ENCODE measurements around the gene MARS1.
A peak's percentile ranks its signal among the peaks of the same experiment; 100 is the strongest.

Gene MARS1

GRCh38 chr12:57454566-57455373 lies 33.1 kb upstream of the MARS1 start, which contains the start of gene INHBE (continued):
- TF ChIP-seq ZNF214 (tag by site-specific recombination; IDR thresholded peaks at IDR 0.05; ENCODE audit: borderline replicate concordance) (no peak), ZSCAN5A (tag by site-specific recombination; IDR thresholded peaks at IDR 0.05) (no peak), ZNF747 (tag by site-specific recombination; IDR thresholded peaks at IDR 0.05) (no peak), ZBTB10 (tag by site-specific recombination; IDR thresholded peaks at IDR 0.05) (peak; percentile 79; the same call in 1 of the 2 replicates), ZNF548 (tag by site-specific recombination; IDR thresholded peaks at IDR 0.05) (no peak), ZNF404 (tag by site-specific recombination; IDR thresholded peaks at IDR 0.05) (no peak), PRDM6 (tag by site-specific recombination; IDR thresholded peaks at IDR 0.05) (no peak), ZBTB44 (tag by site-specific recombination; IDR thresholded peaks at IDR 0.05) (peak; percentile 82), ZNF704 (tag by site-specific recombination; IDR thresholded peaks at IDR 0.05) (no peak), ZNF623 (tag by site-specific recombination; IDR thresholded peaks at IDR 0.05) (no peak), KLF8 (tag by site-specific recombination; IDR thresholded peaks at IDR 0.05) (no peak), ZNF555 (tag by site-specific recombination; conservative IDR thresholded peaks at IDR 0.05) (no peak), ZNF221 (tag by site-specific recombination; IDR thresholded peaks at IDR 0.05; ENCODE audit: borderline replicate concordance) (no peak), ZNF549 (tag by site-specific recombination; IDR thresholded peaks at IDR 0.05) (no peak), ZNF391 (tag by site-specific recombination; IDR thresholded peaks at IDR 0.05; ENCODE audit: borderline replicate concordance, low read depth) (no peak), ZFP41 (tag by site-specific recombination; IDR thresholded peaks at IDR 0.05; ENCODE audit: borderline replicate concordance) (no peak), KLF17 (tag by site-specific recombination; IDR thresholded peaks at IDR 0.05) (no peak), SP3 (tag by site-specific recombination; IDR thresholded peaks at IDR 0.05) (peak; percentile 76), GLI2 (tag by site-specific recombination; IDR thresholded peaks at IDR 0.05; ENCODE audit: borderline replicate concordance, low read depth) (no peak), ZNF621 (tag by site-specific recombination; IDR thresholded peaks at IDR 0.05) (no peak), ZSCAN23 (tag by site-specific recombination; IDR thresholded peaks at IDR 0.05) (0 out of 2 replicates have a peak, but pooled peaks have one; percentile 14), SP2 (tag by site-specific recombination; IDR thresholded peaks at IDR 0.05) (peak; percentile 62), KLF10 (tag by site-specific recombination; IDR thresholded peaks at IDR 0.05) (0 out of 2 replicates have a peak, but pooled peaks have one; percentile 27), ZNF433 (tag by site-specific recombination; IDR thresholded peaks at IDR 0.05; ENCODE audit: low read depth) (no peak), MYNN (tag by site-specific recombination; IDR thresholded peaks at IDR 0.05; ENCODE audit: borderline replicate concordance) (no peak), WT1 (tag by site-specific recombination; IDR thresholded peaks at IDR 0.05) (0 out of 2 replicates have a peak, but pooled peaks have one; percentile 28), ZNF114 (tag by site-specific recombination; IDR thresholded peaks at IDR 0.05) (no peak), ZNF658 (tag by site-specific recombination; IDR thresholded peaks at IDR 0.05) (no peak), ZNF174 (tag by site-specific recombination; IDR thresholded peaks at IDR 0.05) (no peak), ZFP69B (tag by site-specific recombination; IDR thresholded peaks at IDR 0.05) (peak; percentile 19), ZNF132 (tag by site-specific recombination; IDR thresholded peaks at IDR 0.05; ENCODE audit: borderline replicate concordance) (no peak)
